ENCODE results near the gene TEP1.

TEP1 gene

GRCh38 chr14:20434701-20435581 is 21.6 kb upstream of the TEP1 start:
- no peak for DNase-seq (ENCODE audit: low read depth in 2 of 2)

GRCh38 chr14:20429801-20430669 is 16.7 kb upstream of the TEP1 start:
- no peak for DNase-seq (ENCODE audit: low read depth in 2 of 2)

GRCh38 chr14:20428802-20429201 is 15.5 kb upstream of the TEP1 start:
- DNase-seq (ENCODE audit: low read depth in 2 of 2), result no peak

DNA sequence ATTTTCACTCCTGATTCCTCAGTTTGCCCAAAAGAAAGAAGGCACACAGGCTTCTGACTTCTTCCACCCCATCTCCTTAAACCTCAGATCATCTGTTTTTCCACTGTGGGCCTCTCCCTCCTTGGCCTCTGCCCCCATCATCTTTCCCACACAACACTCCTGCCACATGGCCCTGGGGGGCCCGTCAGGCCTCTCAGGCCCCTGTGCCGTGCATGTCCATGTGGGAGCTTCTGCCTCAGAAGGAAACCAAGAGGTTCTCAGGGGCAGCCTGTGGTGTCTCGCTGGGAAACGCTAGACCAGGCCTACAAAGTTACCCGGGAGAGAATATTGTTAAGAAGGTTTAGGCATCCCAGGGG is 14.7 kb upstream of the TEP1 start:
- no peak for DNase-seq (ENCODE audit: low read depth in 2 of 2)

GRCh38 chr14:20427231-20428009 is 14.1 kb upstream of the TEP1 start:
- no peak for DNase-seq (ENCODE audit: low read depth in 2 of 2)

DNA sequence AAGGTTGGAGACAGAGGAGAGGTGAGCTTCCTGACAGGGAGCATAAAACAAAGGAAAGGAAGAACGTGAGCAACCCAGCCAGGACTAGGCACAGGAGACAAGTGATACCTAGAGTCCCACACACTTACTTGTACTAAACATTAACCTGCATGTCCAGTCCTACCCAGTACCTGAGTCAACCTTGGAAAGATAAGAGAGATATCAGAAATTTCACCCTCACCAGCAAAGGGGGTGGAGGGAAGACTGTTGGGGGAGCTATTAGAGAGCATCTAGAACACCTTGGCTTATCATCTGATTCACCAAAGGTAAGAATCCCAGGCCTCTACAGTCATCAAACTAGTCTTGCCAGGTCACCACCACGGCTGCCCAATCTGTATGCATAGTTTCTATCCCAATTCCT is 11.6 kb upstream of the TEP1 start:
- DNase-seq (ENCODE audit: low read depth in 2 of 2), result no peak

DNA sequence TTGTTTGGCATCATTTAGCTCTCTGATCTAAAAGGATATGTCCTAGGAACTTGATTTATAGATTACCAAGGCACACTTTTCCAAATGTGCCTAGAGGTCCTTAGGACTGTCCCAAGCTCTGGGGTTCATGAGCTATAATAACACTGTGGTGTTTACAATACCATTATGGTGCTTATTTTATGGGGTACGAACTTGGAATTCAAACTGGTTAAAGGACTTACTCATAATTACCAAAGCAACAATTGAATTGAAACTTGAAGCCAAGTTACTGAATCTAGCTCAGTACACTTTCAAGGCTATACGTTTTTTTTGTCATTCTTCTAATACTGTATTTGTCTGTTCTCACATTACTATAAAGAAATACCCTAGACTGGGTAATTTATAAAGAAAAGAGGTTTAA is 9.6 kb upstream of the TEP1 start:
- DNase-seq (ENCODE audit: low read depth in 2 of 2), result no peak

DNA sequence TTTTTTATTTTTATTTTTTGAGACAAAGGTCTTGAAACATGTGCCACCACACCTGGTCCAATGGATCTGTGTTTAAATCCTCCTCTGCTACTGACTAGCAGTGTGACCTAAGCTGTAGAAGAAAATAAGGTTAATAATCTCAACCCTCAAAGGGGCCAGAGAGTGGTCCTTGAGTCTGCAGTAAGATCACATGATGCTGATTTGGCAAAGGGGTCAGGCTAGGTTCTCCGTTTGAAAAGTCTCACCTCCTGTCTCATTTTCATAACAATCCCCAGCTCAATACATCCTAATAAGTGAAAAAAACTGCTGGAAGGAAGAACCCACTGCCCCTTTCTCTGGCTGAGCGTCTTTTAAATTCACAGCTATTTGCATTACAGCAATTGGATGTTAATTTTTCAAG is 8.0 kb upstream of the TEP1 start:
- DNase-seq (ENCODE audit: low read depth in 2 of 2), result no peak

DNA sequence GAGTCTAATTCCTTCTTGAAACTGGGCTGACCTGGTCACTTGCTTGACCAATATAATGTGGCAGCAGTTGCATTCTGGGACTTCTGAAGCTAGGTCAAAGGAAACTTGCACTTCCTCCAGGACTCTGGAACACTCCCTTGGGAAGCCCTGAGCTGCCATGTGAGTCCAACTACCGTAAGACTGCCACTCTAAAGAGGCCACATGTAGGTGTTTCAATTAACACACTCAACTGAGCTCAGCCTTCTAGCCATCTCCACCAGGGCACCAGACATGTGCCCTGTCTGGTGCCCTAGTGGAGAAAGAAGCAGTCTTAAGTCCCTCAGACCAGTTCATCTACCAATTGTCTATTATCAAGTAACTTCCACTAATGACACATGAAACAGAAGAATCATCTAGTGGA is 6.1 kb upstream of the TEP1 start:
- no peak for DNase-seq (ENCODE audit: low read depth in 2 of 2)

GRCh38 chr14:20418501-20418909 is 5.2 kb upstream of the TEP1 start:
- no peak for DNase-seq (ENCODE audit: low read depth in 2 of 2)

GRCh38 chr14:20417250-20418186 is 4.2 kb upstream of the TEP1 start:
- no peak for DNase-seq (ENCODE audit: low read depth in 2 of 2)

DNA sequence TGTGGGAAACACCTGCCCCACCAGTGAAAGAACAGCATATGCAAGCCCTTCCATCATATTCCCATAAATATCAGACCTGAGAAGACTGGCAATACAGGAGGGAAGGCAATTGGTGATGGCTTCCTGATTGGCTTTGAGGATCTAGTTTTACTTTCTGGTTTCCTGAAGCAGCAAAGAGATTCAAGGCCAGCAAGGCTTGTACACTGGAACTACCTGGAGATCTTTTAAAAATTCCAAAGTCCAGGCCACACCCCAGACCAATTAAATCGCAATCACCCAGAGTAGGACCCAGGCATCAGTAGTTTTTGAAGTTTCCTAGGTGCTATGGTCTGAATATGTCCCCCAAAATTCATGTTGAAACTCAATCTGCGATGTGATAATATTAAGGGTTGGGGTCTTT is 2.9 kb upstream of the TEP1 start:
- DNase-seq (ENCODE audit: low read depth in 2 of 2), result no peak

DNA sequence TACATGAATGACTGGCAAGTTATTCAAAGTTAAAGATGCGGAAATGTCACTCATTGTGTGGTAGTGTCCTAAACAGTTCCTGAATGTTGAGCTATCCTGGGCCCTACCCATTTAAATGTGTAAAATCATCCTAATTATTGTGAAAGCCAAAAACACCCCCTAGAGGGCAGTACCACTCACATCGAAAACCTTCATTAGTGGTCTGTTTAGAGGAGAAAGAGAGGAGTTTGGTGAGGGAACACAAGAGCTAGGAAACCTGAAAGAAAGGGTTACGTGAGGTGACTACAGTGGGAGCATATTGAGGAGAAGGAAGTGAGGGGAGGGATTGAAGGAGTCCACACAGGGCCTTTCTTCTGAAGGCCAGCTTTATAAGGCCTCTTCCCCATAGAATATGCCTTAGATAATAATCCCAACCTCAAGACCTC is 2.5 kb upstream of the TEP1 start:
- no peak for DNase-seq (ENCODE audit: low read depth in 2 of 2)

- no peak for DNase-seq (ENCODE audit: low read depth in 2 of 2)
Measured at GRCh38 chr14:20413744-20414082, 412 bp upstream of the TEP1 start.

DNA sequence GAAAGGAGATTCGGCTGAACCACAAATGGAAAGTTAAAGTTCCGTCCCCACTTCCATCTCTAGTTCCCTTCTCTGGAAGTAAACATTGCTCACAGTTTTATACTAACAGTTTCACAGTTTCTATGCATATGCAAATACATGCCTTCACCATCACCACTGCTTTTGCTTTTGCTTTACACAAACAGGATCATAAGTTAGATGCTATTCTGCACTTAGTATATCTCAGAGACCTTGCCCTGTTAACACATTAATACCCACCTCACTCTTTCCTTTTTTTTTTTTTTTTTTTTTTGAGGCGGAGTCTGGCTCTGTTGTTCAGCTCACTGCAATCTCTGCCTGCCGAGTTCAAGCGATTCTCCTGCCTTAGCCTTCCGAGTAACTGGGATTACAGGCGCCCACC is 890 bp downstream of the TEP1 start:
- DNase-seq (ENCODE audit: low read depth in 2 of 2), result no peak

GRCh38 chr14:20409226-20409625 is 4.1 kb downstream of the TEP1 start:
- no peak for DNase-seq (ENCODE audit: low read depth in 2 of 2)

DNA sequence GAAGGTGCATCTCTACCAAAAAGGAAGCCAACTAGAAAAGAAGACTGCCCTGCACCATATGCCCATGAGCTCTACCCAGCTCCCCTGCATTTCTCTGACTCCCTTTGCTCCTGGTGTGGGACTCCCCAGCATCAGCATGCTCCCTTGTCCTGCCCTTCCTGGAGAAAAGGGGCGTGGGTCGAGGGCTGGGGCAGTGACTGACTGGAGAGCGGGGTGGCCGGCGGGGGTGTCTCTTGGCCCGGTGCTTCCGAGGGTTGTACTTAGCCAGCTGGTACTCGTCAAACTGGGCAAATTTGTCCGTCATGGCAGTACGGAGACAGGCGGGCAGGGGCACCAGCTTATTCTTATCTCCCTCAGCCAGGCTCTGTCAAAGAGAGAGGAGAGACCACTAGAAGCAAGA is 9.8 kb downstream of the TEP1 start:
- no peak for DNase-seq (ENCODE audit: low read depth in 2 of 2)

DNA sequence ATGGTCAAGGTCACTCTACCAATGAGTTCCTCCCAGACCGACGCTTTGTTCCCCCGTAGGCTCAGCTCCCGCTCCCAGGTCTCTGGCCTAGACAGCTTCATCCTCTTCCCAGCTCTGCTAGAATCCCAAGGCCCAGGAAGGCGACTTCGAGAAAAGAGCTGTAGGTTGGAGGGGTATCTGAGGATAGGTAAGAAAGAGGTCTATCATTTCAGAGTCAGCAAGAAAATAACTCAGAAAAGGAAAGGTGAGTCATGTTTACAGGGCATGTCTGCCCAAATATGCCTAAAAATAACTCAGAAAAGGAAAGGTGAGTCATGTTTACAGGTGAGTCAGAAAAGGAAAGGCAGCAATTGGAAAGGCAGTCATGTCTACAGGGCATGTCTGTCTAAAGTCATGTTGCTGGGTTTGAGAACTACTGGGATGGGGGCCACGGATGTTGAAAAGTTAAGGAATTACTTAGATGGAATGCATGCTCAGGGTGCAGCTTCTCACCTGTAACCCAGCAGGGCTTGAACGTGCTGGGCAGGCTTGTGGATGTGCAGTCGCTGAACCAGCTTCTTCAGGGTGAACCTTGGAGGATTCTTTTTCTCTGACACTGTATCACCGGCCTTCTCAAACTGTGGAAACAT is 12.2 kb downstream of the TEP1 start:
- DNase-seq (ENCODE audit: low read depth in 2 of 2), result no peak

DNA sequence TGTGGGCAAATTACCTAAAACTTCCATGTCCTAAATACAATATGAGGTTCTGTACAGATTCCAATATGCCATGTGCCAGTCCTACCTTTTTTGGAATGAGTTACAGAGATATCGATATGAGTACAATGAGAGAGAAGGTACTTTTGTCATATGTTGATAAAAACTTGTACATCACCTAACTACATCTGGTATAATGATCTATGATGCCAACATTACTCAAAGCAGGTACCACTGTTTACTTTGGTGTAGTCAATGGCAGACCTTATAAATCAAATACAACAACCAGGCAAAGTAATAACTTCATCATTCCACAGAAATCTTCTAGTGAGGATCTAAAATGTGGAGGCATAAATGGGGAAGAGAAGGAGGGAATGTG is 12.7 kb downstream of the TEP1 start:
- no peak for DNase-seq (ENCODE audit: low read depth in 2 of 2)

DNA sequence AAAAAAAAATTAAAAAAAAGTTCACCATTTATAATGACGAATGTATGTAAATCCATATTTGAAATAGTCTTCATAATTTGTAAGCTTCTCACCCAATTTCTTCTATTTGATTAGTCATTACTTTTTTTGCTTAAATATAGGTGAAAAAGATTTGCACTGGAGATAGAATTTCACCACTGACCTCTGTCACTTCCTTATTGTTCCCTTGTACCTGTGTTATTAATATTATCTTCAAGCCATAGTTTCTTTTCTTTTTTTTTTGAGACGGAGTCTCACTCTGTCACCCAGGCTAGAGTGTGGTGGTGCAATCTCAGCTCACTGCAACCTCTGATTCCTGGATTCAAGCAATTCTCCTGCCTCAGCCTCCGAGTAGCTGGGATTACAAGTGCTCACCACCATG is 15.8 kb downstream of the TEP1 start:
- DNase-seq (ENCODE audit: low read depth in 2 of 2), result no peak

GRCh38 chr14:20391505-20391904 is 21.8 kb downstream of the TEP1 start:
- no peak for DNase-seq (ENCODE audit: low read depth in 2 of 2)
